GM12878 (cell line): Measurements from ENCODE around the gene TTR. TPM values are rescaled to one million over a fixed set of nuclear protein-coding genes. Genes with fewer than 3 reads are reported as not detected.

Source experiments
- ATAC-seq: fragments of 200-7000 bp; cut with Tn5 transposase; 3 replicates; pipeline ENCODE4 v1.9.1; 2020; ENCODE audit warnings: mild to moderate bottlenecking, moderate library complexity
- BruUV-seq: library from RNA; stranded (reverse); fragments of 400-500 nt; replicated peaks from 2 replicates; lab custom pipeline; 2021; lab: Mats Ljungman, UMichigan
- CTCF ChIA-PET: fragments of 300-600 bp; sonication (Branson Sonifier 250); formaldehyde crosslinking; extraction: SDS; loops from one replicate; lab custom pipeline; 2021; ENCODE audit warnings: inconsistent platforms; lab: Yijun Ruan, JAX
- POLR2A ChIA-PET: fragments of 350-600 bp; formaldehyde crosslinking; extraction: SDS; loops from one replicate; lab custom pipeline; 2021; ENCODE audit warnings: inconsistent platforms; lab: Charles Lee
- RAD21 ChIA-PET: fragments of 300-600 bp; sonication (Branson Sonifier 250); formaldehyde crosslinking; loops from one replicate; lab custom pipeline; 2023; ENCODE audit warnings: antibody characterized with exemption; ENCODE audit not compliant: unreplicated experiment; lab: Charles Lee
- SMC1A ChIA-PET: fragments of 300-600 bp; sonication (Branson Sonifier 250); formaldehyde crosslinking; loops from one replicate; lab custom pipeline; 2023; ENCODE audit not compliant: unreplicated experiment, uncharacterized antibody; lab: Charles Lee
- DNase-seq: peaks from one replicate; pipeline ENCODE4 v3.0.0-alpha.2; 2011; ENCODE audit warnings: low read depth, low spot score
- FAIRE-seq: peaks from 3 replicates; lab custom pipeline; 2011; peaks lifted over from hg19 to GRCh38; lab: Jason Lieb, UNC
- H2AFZ ChIP-seq: 2 replicates; pipeline ENCODE4 v1.6.0; 2011; ENCODE audit warnings: low read depth, low read length, control low read depth; ENCODE audit not compliant: control insufficient read depth
- H3K27ac ChIP-seq: 2 replicates; pipeline ENCODE4 v1.5.1; 2011; ENCODE audit warnings: control low read depth; ENCODE audit not compliant: control insufficient read depth, insufficient read depth
- H3K27me3 ChIP-seq, 2 experiments: replicated peaks in 1 of 2; 2 replicates each; pipeline versions ENCODE4 v1.6.0 to v1.6.1; 2011; ENCODE audit warnings: low read length in 1 of 2; ENCODE audit not compliant: control insufficient read depth in 2 of 2, insufficient read depth in 2 of 2
- H3K36me3 ChIP-seq, 2 experiments: 2 replicates each; pipeline ENCODE4 v1.5.1; 2011; ENCODE audit warnings: low read length in 1 of 2; ENCODE audit not compliant: control insufficient read depth in 2 of 2, insufficient read depth in 2 of 2
- H3K4me1 ChIP-seq: 2 replicates; pipeline ENCODE4 v1.6.1; 2011; ENCODE audit warnings: mild to moderate bottlenecking, low read length, moderate library complexity, mixed read lengths; ENCODE audit not compliant: control insufficient read depth, insufficient read depth
- H3K4me2 ChIP-seq: 2 replicates; pipeline ENCODE4 v1.6.0; 2011; ENCODE audit warnings: control low read depth; ENCODE audit not compliant: control insufficient read depth, insufficient read depth
- H3K4me3 ChIP-seq: fragments of 200-600 bp; sonication (generic); 2 replicates; pipeline ENCODE4 v1.5.1; 2016
- H3K79me2 ChIP-seq: 2 replicates; pipeline ENCODE4 v1.6.0; 2011; ENCODE audit warnings: low read length; ENCODE audit not compliant: control insufficient read depth, insufficient read depth
- H3K9ac ChIP-seq: 2 replicates; pipeline ENCODE4 v1.8.0; 2011; ENCODE audit warnings: low read length, control low read depth, mixed read lengths; ENCODE audit not compliant: control insufficient read depth, insufficient read depth
- H3K9me3 ChIP-seq: replicated peaks from 3 replicates; pipeline ENCODE4 v1.5.1; 2011; ENCODE audit warnings: mild to moderate bottlenecking, low read length; ENCODE audit not compliant: control insufficient read depth, insufficient read depth
- H4K20me1 ChIP-seq: 2 replicates; pipeline ENCODE4 v1.6.0; 2011; ENCODE audit not compliant: control insufficient read depth, insufficient read depth
- CBX5 ChIP-seq: sonication (generic); IDR thresholded peaks from 2 replicates; pipeline ENCODE4 v1.6.1; 2016; ENCODE audit warnings: low read depth, moderate library complexity, mild to moderate bottlenecking, inconsistent platforms
- CEBPB ChIP-seq, 2 experiments: fragments of 150-350 bp in 1 of 2; IDR thresholded peaks; 2 replicates each; pipeline ENCODE4 v1.6.1; 2012 to 2014; ENCODE audit warnings: low read depth in 2 of 2, low read length in 2 of 2, borderline replicate concordance in 1 of 2, inconsistent platforms in 1 of 2
- CHD2 ChIP-seq: IDR thresholded peaks from 2 replicates; pipeline ENCODE4 v1.6.1; 2011; ENCODE audit warnings: low read depth, low read length, improper control_type of control experiment, borderline replicate concordance
- HCFC1 ChIP-seq: fragments of 150-350 bp; IDR thresholded peaks from 2 replicates; pipeline ENCODE4 v1.6.1; 2014; ENCODE audit warnings: low read length
- NBN ChIP-seq: fragments of 450-650 bp; IDR thresholded peaks from 2 replicates; pipeline ENCODE4 v1.6.1; 2016
- PAX5 ChIP-seq: IDR thresholded peaks from 2 replicates; pipeline ENCODE4 v1.6.1; 2011; ENCODE audit warnings: low read depth, low read length, borderline replicate concordance
- PAX8 ChIP-seq: fragments of 450-650 bp; IDR thresholded peaks from 2 replicates; pipeline ENCODE4 v1.6.1; 2017; ENCODE audit warnings: mild to moderate bottlenecking, moderate library complexity
- POU2F2 ChIP-seq: IDR thresholded peaks from 3 replicates; pipeline ENCODE4 v1.6.1; 2011; ENCODE audit warnings: low read depth, mild to moderate bottlenecking, low read length, borderline replicate concordance
- RAD21 ChIP-seq: IDR thresholded peaks from 2 replicates; pipeline ENCODE4 v1.6.1; 2011; ENCODE audit warnings: mild to moderate bottlenecking, low read depth, low read length, moderate library complexity; ENCODE audit not compliant: insufficient read depth
- RB1 ChIP-seq: fragments of 450-650 bp; formaldehyde crosslinking; IDR thresholded peaks from 2 replicates; pipeline ENCODE4 v1.6.1; 2017; ENCODE audit warnings: mild to moderate bottlenecking, borderline replicate concordance
- SMC3 ChIP-seq: IDR thresholded peaks from 2 replicates; pipeline ENCODE4 v1.6.1; 2011; ENCODE audit warnings: low read length, improper control_type of control experiment, borderline replicate concordance
- SP1 ChIP-seq: IDR thresholded peaks from one replicate; pipeline ENCODE4 v1.6.1; 2011; ENCODE audit warnings: low read depth, low read length
- YBX1 ChIP-seq: fragments of 450-650 bp; IDR thresholded peaks from 2 replicates; pipeline ENCODE4 v1.6.1; 2016; ENCODE audit warnings: antibody characterized with exemption
- ZBED1 ChIP-seq: IDR thresholded peaks from 2 replicates; pipeline ENCODE4 v1.6.1; 2016; ENCODE audit warnings: borderline replicate concordance
- ZNF217 ChIP-seq: fragments of 450-650 bp; IDR thresholded peaks from 2 replicates; pipeline ENCODE4 v1.6.1; 2017; ENCODE audit warnings: antibody characterized with exemption, mild to moderate bottlenecking
- WGBS: methylation state at CpG from one replicate; pipeline ENCODE4 v1.1.6; 2016; ENCODE audit warnings: low lambda C conversion rate; ENCODE audit not compliant: insufficient replicate concordance, insufficient coverage; ENCODE audit errors: missing lambda C conversion rate; 5-methylcytosine and 5-hydroxymethylcytosine counted together
- in situ Hi-C: fragments of 300-500 bp; cut with MboI; formaldehyde crosslinking; loops from 9 replicates; pipeline ENCODE4 v1.14.3; 2018; ENCODE audit warnings: mixed read lengths
- intact Hi-C: fragments of 100-400 bp; cut with micrococcal nuclease; formaldehyde crosslinking; loops from one replicate; pipeline ENCODE4 v1.14.2; 2022; ENCODE audit not compliant: unreplicated experiment
- polyA plus RNA-seq, 11 experiments: library from polyadenylated mRNA; depleted of rRNA in 4 of 11; unstranded in 6 of 11; stranded (reverse) in 5 of 11; fragments of >200 nt; fragmentation: Nextera tagmentation in 4 of 11; fragmentation: Illumina TruSeq in 1 of 11; extraction: Ambion mirVana in 4 of 11; extraction: Trizol in 1 of 11; gene quantifications; 1 replicate in 1 of 11; 2 replicates in 10 of 11; pipeline versions ENCODE4 v1.2.1 to v1.2.3, GENCODE V29; 2011 to 2016; ENCODE audit warnings: inconsistent platforms in 2 of 11, missing spikeins in 2 of 11, low read depth in 1 of 11
- total RNA-seq, 4 experiments: library from RNA; depleted of rRNA in 3 of 4; stranded (reverse); fragments of >200 nt in 3 of 4; fragmentation: Illumina TruSeq in 1 of 4; extraction: Trizol in 1 of 4; gene quantifications; 2 replicates each; pipeline versions ENCODE4 v1.2.1 to v1.2.3, GENCODE V29; 2013 to 2021
- TF ChIP-seq, protein P1 (sequence below), 3 experiments: IDR thresholded peaks in 2 of 3; conservative IDR thresholded peaks in 1 of 3; 2 replicates each; pipeline ENCODE4 v1.5.1; 2011; ENCODE audit warnings: low read depth in 3 of 3, low read length in 3 of 3, mild to moderate bottlenecking in 3 of 3, control low read depth in 2 of 3, moderate library complexity in 2 of 3, inconsistent platforms in 1 of 3, mixed read lengths in 1 of 3; ENCODE audit not compliant: control insufficient read depth in 2 of 3, insufficient read depth in 1 of 3; ENCODE audit errors: extremely low read depth in 1 of 3

TTR gene
- total and polyA plus RNA-seq, 10 of the 15 experiments (the other 5 are each of a cell fraction or from before 2014, with no cell fraction given) = 0.05 to 1.2 TPM; not detected in 8

DNA sequence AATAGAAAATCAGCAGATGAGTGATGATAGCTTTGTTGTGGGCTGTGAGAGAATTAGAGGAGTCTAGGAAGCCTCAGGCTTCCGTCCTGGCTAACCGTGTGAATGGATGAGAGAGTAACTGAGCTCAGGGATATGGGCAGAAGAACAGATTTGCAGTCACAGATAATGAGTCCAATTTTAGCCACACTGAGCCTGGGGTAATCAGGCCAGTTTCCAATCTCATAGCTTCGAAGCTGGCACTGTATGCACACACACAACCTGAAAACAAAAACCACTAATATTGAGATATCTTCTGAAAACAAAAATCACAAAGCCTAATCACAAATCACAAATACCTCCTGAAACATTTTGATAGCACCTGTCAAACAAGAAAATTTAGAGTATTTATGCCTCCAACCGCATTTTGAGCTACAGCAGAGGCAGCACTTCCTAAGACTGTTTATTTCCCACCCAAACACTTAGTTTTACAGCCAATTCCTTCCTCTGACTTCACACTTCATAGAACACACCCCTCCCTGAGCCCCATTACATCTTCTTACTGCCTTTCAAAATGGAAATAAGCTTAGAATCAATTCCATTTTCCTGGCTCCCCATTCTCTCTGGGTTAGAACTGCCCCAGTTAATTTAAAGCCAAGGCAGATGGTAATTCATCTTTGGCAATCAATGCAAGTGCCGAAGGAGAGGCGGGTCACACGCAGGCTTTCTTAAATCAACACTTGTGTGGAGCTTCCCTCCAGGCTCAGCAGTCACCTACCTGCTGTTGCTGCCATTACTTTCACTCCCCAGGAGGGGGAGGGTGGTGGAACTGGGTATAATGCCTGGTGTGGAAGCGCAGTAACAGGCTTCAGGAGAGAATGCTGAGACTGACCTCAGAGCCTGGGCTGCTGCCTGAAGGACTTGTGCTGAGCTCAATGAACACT lies 18.9 kb downstream of the TTR start:
- SMC1A ChIA-PET = interaction anchor here (0.7 to 2.0 kb wide), 12 partner anchors 9 to 320 kb away, joined by 3 to 5 read pairs (median 4); no protein-coding TSS in a partner anchor
- Histone ChIP-seq H3K36me3 (no peaks in the 10 kb centered on the region), H3K27me3 (no peaks in the 10 kb centered on the region), H3K4me3 (no peak overlapping the region), H3K4me2 (no peak overlapping the region), H3K9me3 (no peaks in the 10 kb centered on the region), H3K4me1 (peaks cover 5% of the 10 kb centered on the region), H3K27ac (no peak overlapping the region), H4K20me1 (no peaks in the 10 kb centered on the region), H3K79me2 (no peaks in the 10 kb centered on the region), H3K9ac (no peak overlapping the region)
- in situ Hi-C loops = no loop called here
- FAIRE-seq = no peak
- 82% methylated on average over 8 of the region's 8 CpGs for WGBS
- peak; percentile 80 for ATAC-seq
- no TSS peak for BruUV-seq
- CTCF ChIA-PET = interaction anchor here (0.9 to 4.3 kb wide), 12 partner anchors 10 to 113 kb away, joined by 3 to 29 read pairs (median 4); no protein-coding TSS in a partner anchor
- no peak for DNase-seq
- RAD21 ChIA-PET = interaction anchor here (0.8 to 1.2 kb wide), 4 partner anchors 36 to 186 kb away, joined by 3 to 4 read pairs (median 3); no protein-coding TSS in a partner anchor
- TF ChIP-seq, protein P1, sequence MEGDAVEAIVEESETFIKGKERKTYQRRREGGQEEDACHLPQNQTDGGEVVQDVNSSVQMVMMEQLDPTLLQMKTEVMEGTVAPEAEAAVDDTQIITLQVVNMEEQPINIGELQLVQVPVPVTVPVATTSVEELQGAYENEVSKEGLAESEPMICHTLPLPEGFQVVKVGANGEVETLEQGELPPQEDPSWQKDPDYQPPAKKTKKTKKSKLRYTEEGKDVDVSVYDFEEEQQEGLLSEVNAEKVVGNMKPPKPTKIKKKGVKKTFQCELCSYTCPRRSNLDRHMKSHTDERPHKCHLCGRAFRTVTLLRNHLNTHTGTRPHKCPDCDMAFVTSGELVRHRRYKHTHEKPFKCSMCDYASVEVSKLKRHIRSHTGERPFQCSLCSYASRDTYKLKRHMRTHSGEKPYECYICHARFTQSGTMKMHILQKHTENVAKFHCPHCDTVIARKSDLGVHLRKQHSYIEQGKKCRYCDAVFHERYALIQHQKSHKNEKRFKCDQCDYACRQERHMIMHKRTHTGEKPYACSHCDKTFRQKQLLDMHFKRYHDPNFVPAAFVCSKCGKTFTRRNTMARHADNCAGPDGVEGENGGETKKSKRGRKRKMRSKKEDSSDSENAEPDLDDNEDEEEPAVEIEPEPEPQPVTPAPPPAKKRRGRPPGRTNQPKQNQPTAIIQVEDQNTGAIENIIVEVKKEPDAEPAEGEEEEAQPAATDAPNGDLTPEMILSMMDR (IDR thresholded peaks at IDR 0.05 in 2 of 3, conservative IDR thresholded peaks at IDR 0.05 in 1 of 3; ENCODE audit: control insufficient read depth in 2 of 3, extremely low read depth in 1 of 3, insufficient read depth in 1 of 3, low read depth in 3 of 3, low read length in 3 of 3) = 0 out of 6 replicates have a peak, but pooled peaks of 2 of the 3 experiments have one; percentile 5 to 17
- TF ChIP-seq SP1 (no peak), PAX8 (no peak), CBX5 (no peak), RAD21 (no peak), PAX5 (no peak), ZNF217 (no peak), CHD2 (no peak), POU2F2 (no peak), HCFC1 (no peak), SMC3 (peak; percentile 4; the same call in 1 of the 2 replicates), CEBPB (IDR thresholded peaks at IDR 0.05; ENCODE audit: borderline replicate concordance in 1 of 2, low read depth in 2 of 2, low read length in 2 of 2) (no peak), NBN (no peak), RB1 (no peak), ZBED1 (no peak), YBX1 (no peak)
- TF ChIP-seq, all 136 proteins: peak for 2
- peak overlapping the region; percentile 0; the same call in 1 of the 2 replicates for H2AFZ ChIP-seq
- intact Hi-C loops = loop anchor here (5.0 kb wide), 1 partner anchor 112 kb away; no protein-coding TSS in a partner anchor
- POLR2A ChIA-PET = interaction anchor here (0.7 to 1.6 kb wide), 2 partner anchors 18 to 46 kb away, joined by 3 to 4 read pairs; no protein-coding TSS in a partner anchor
